OCI-LY1 (cell line): Measurements from ENCODE around the gene SETSIP.

ENCODE experiments used
- CTCF ChIP-seq: fragments of 200-600 bp; sonication (generic), shearing (Covaris generic); IDR thresholded peaks from 2 replicates; pipeline ENCODE4 v1.5.1; 2017; ENCODE audit warnings: mild to moderate bottlenecking, antibody characterized with exemption, low read length, moderate library complexity, mixed read lengths
- EZH2 ChIP-seq: fragments of 200-600 bp; sonication (generic), shearing (Covaris generic); IDR thresholded peaks from 2 replicates; pipeline ENCODE4 v1.8.0; 2017; ENCODE audit warnings: borderline replicate concordance, mixed run types, mild to moderate bottlenecking, antibody characterized with exemption, low read length, moderate library complexity, mixed read lengths

GRCh38 chr1:92087542-92087941, 12.3 kb upstream of the SETSIP start:
- TF ChIP-seq CTCF: no peak
- TF ChIP-seq EZH2: no peak
